ENCODE measurements around the gene ISCU. TPM values are rescaled to one million over a fixed set of nuclear protein-coding genes. Genes with fewer than 3 reads are reported as not detected.

Gene ISCU
- total and polyA plus RNA-seq, 9 of the 15 experiments (the other 6 are each of a cell fraction or from before 2014, with no cell fraction given) = 15.9 to 92.5 (median 77.3) TPM

- TF ChIP-seq PBX2 (CRISPR knock-in tag; IDR thresholded peaks at IDR 0.05; ENCODE audit: low read depth) (peak; percentile 81), PBX2 (tag; conservative IDR thresholded peaks at IDR 0.05; ENCODE audit: low read depth) (peak; percentile 97), ZNF589 (CRISPR knock-in tag; IDR thresholded peaks at IDR 0.05; ENCODE audit: low read depth) (no peak), CHD4 (IDR thresholded peaks at IDR 0.05; ENCODE audit: insufficient read depth, insufficient replicate concordance, low read depth, low read length, poor library complexity, severe bottlenecking) (no peak), NR3C1 (CRISPR knock-in tag; IDR thresholded peaks at IDR 0.05) (no peak), NFXL1 (CRISPR knock-in tag; IDR thresholded peaks at IDR 0.05) (no peak), DMBX1 (CRISPR knock-in tag; IDR thresholded peaks at IDR 0.05; ENCODE audit: borderline replicate concordance) (0 out of 2 replicates have a peak, but pooled peaks have one; percentile 4), GTF2B (IDR thresholded peaks at IDR 0.05; ENCODE audit: extremely low read depth, insufficient read length) (no peak), CSDE1 (IDR thresholded peaks at IDR 0.05) (no peak), GTF2E2 (tag; IDR thresholded peaks at IDR 0.05) (no peak), SAFB2 (IDR thresholded peaks at IDR 0.05; ENCODE audit: borderline replicate concordance, low read depth, low read length, severe bottlenecking) (no peak), MYNN (IDR thresholded peaks at IDR 0.05) (no peak), MYNN (CRISPR knock-in tag; IDR thresholded peaks at IDR 0.05) (no peak), KLF1 (tag; IDR thresholded peaks at IDR 0.05) (no peak), SIN3B (IDR thresholded peaks at IDR 0.05; ENCODE audit: low read depth) (no peak), ZNF609 (CRISPR knock-in tag; IDR thresholded peaks at IDR 0.05; ENCODE audit: borderline replicate concordance) (no peak)
These were observed 47.2 kb upstream of the ISCU start, which contains the start of gene FICD (continued) for GRCh38 chr12:108514973-108515814.
